Kidney epithelial cell (primary cell): ENCODE measurements around the gene LRBA. TPM values are rescaled to one million over a fixed set of nuclear protein-coding genes. Genes with fewer than 3 reads are reported as not detected.

ENCODE experiments used
- DNase-seq: peaks from one replicate; pipeline ENCODE4 v3.0.0-alpha.2; 2010; ENCODE audit warnings: low read depth
- H3K27me3 ChIP-seq: 2 replicates; pipeline ENCODE4 v1.6.0; 2011; ENCODE audit warnings: low read length; ENCODE audit not compliant: control insufficient read depth, insufficient read depth
- H3K36me3 ChIP-seq: 2 replicates; pipeline ENCODE4 v1.5.1; 2011; ENCODE audit warnings: low read length; ENCODE audit not compliant: control insufficient read depth, insufficient read depth
- H3K4me3 ChIP-seq: 2 replicates; pipeline ENCODE4 v1.5.1; 2011; ENCODE audit warnings: low read depth, mild to moderate bottlenecking, control low read depth, low read length
- total RNA-seq: library from RNA; depleted of rRNA; stranded (reverse); fragments of >200 nt; gene quantifications from 2 replicates; pipeline ENCODE4 v1.2.3, GENCODE V29; 2015
- TF ChIP-seq, protein P1 (sequence below): IDR thresholded peaks from 2 replicates; pipeline ENCODE4 v1.5.1; 2011; ENCODE audit warnings: mild to moderate bottlenecking, moderate library complexity, low read length, control low read depth, inconsistent platforms; ENCODE audit not compliant: insufficient read depth, poor library complexity, severe bottlenecking

LRBA gene
- total RNA-seq, 1 donor from 2014 or later, result 85.2 TPM

DNA sequence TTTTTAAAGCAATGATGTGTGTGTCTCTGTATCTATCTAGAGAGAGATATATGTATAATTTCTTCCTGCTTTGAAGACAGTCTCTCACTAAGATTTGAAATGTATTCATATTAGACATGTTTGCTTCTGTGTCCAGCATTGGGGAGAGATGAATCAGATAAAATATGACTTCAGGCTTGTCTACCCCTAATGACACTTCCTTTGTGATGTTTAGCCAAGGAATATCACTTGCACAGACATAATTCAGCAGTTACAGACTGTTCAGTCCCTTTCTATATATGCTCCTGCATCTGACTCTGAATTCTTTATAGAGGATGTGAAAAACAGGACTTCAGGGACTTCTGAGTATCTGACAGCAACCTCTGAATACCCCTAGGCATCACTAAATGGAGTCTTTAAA lies 778.5 kb downstream of the LRBA start:
- Histone ChIP-seq H3K4me3 (no peak overlapping the region), H3K27me3 (no peaks in the 10 kb centered on the region), H3K36me3 (no peaks in the 10 kb centered on the region)
- no peak for DNase-seq
- TF ChIP-seq, protein P1, sequence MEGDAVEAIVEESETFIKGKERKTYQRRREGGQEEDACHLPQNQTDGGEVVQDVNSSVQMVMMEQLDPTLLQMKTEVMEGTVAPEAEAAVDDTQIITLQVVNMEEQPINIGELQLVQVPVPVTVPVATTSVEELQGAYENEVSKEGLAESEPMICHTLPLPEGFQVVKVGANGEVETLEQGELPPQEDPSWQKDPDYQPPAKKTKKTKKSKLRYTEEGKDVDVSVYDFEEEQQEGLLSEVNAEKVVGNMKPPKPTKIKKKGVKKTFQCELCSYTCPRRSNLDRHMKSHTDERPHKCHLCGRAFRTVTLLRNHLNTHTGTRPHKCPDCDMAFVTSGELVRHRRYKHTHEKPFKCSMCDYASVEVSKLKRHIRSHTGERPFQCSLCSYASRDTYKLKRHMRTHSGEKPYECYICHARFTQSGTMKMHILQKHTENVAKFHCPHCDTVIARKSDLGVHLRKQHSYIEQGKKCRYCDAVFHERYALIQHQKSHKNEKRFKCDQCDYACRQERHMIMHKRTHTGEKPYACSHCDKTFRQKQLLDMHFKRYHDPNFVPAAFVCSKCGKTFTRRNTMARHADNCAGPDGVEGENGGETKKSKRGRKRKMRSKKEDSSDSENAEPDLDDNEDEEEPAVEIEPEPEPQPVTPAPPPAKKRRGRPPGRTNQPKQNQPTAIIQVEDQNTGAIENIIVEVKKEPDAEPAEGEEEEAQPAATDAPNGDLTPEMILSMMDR, result no peak

DNA sequence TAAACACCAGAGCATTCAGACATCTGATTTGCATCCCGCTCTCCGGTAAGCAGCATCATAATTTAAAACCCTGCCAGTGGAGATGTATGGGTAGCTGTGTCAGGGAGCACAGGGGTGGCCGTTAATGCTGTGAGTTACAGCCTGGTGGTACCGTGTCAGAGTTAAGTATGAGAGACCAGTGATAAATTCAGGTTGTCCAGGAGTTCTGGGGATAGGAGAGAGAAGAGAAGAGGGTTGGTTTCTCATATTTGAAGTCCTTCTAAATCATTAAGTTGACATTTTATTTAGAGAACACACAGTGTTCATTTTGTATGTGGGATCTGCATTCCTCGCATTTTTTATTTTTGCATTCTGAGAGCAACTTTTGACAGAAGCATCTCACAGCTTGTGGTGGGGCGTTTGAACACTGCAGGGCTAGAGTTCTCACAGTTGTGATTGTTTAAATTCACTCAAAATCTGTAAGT lies 779.2 kb downstream of the LRBA start:
- TF ChIP-seq, protein P1, result no peak
- no peak overlapping the region for H3K4me3 ChIP-seq
- H3K27me3 ChIP-seq, result no peaks in the 10 kb centered on the region
- H3K36me3 ChIP-seq, result no peaks in the 10 kb centered on the region
- DNase-seq, result no peak

DNA sequence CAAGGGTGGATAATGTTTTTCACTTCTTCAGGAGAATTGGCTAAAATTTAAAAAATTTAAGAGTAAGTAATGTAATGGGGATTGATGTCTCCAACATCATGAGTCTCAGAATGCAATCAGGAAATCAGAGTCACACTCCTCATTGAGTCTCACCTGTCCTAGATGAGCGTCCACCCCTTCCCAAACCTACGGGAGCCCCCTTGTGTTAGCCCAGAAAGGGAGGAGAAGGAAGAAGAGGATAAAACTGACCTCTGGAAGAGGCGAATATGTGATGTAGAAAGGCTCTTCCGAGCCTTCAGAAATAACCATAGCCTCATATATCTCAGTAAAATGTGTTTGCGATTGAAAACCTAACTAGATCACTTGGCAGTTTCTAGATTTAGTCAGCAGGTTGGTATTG lies 779.8 kb downstream of the LRBA start:
- DNase-seq, result no peak
- TF ChIP-seq, protein P1, result no peak
- H3K36me3 ChIP-seq, result no peaks in the 10 kb centered on the region
- no peaks in the 10 kb centered on the region for H3K27me3 ChIP-seq
- no peak overlapping the region for H3K4me3 ChIP-seq

DNA sequence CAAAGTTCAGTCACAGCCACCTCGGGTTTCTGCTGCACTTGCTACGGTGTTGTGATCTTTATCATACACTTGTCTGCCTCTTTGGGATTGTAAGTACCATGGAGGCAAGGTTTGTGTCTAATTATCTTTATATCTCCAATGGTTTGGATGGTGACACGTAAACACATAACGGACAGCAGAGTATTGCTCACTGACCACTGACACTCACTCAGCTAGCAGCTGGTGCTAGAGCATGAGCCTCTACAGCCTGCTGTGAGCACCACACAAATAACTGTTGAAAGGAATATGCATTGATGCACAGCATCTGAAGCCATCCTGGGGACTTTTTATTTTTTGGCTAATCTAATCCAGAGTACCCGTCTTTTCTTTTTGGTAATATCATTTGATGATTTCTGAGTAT lies 780.8 kb downstream of the LRBA start:
- Histone ChIP-seq H3K27me3 (no peaks in the 10 kb centered on the region), H3K36me3 (no peaks in the 10 kb centered on the region), H3K4me3 (no peak overlapping the region)
- TF ChIP-seq, protein P1, result no peak
- DNase-seq, result no peak

DNA sequence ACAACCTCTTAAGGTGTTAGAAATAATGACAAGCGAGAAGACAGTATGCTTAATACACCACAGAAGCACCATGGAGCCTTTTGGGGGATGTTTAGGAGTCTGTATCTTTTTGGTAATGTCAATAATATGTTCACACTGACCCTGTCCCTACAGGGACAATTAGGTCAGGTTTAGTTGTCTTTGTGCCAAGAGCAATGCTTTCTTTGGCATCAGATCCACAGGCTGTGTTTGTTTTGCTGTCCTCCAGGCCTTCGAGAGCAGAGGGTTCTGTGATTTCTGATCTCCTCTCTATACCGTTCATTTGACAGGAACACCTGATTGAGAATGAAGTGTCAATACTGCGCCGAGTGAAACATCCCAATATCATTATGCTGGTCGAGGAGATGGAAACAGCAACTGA lies 783.1 kb downstream of the LRBA start:
- Histone ChIP-seq H3K36me3 (no peaks in the 10 kb centered on the region), H3K27me3 (no peaks in the 10 kb centered on the region), H3K4me3 (no peak overlapping the region)
- no peak for DNase-seq
- TF ChIP-seq, protein P1, result no peak

DNA sequence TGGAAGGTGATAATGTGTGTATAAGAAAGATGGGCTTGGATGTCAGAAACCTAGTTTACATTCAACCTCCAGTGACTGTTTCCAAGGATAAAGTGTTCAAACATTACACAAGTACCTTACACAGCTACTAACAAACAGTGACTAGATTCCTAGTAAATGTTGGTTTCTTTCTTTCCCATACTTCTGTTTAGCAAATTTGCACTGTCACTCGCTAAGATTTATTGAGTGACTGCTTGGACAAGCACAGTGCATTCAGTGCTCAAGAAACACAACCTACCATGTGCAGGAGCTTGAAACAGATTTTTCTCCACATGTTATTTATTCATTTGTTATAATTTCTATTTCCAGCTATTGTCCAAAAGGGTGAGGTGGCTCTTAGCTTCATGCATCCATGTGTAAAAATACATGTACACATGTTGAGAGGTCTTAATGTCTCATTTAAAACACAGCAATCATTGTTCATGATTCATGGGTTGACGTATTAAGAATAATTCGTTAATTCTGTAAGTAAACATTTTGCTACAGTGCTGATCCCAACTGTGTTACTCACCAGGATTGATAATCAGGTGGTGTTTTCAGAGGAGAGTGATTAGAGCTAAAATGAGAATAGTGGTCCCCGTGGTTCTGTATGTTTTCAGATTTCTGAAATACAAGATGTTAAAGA lies 783.8 kb downstream of the LRBA start:
- TF ChIP-seq, protein P1, result no peak
- DNase-seq, result no peak
- H3K27me3 ChIP-seq, result no peaks in the 10 kb centered on the region
- H3K36me3 ChIP-seq, result no peaks in the 10 kb centered on the region
- H3K4me3 ChIP-seq, result no peak overlapping the region
